ENCODE measurements around the gene FHIT. TPM values are rescaled to one million over a fixed set of nuclear protein-coding genes. Genes with fewer than 3 reads are reported as not detected.

The FHIT gene
- total RNA-seq, 4 donors from 2014 or later: 4.6 to 6.1 (median 5.7) TPM

DNA sequence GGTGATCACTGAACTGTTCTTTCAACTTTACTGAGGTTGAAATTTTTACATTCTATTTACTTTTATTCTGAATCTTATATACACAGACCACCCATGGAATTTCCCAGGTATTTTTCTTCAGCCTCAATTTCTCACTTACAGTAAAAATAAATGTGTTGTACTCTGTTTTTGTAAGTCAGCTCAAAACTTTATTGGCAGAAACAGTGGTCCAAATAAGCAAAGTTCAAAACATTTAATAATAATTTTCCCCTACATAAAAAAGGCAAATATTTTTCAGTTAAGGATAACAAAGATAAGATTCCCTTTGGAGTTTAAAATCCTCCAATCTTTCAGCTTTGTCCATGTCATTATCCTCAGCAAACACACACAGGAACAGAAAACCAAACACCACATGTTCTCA, 738.0 kb downstream of the FHIT start:
- Histone ChIP-seq H3K4me3 (no peak overlapping the region), H3K27me3 (no peaks in the 10 kb centered on the region), H3K36me3 (no peaks in the 10 kb centered on the region), H3K4me1 (no peaks in the 10 kb centered on the region), H3K9me3 (peaks cover 0 to 6% (median 0%) of the 10 kb centered on the region in 4 donors), H3K27ac (replicated peaks in 1 of 4) (no peak overlapping the region)
- no peak for DNase-seq (ENCODE audit: extremely low spot score)
- intact Hi-C loops (cut with DNase I): no loop called here
- TF ChIP-seq POLR2AphosphoS5 (IDR thresholded peaks at IDR 0.05): no peak
- TF ChIP-seq, protein P1, sequence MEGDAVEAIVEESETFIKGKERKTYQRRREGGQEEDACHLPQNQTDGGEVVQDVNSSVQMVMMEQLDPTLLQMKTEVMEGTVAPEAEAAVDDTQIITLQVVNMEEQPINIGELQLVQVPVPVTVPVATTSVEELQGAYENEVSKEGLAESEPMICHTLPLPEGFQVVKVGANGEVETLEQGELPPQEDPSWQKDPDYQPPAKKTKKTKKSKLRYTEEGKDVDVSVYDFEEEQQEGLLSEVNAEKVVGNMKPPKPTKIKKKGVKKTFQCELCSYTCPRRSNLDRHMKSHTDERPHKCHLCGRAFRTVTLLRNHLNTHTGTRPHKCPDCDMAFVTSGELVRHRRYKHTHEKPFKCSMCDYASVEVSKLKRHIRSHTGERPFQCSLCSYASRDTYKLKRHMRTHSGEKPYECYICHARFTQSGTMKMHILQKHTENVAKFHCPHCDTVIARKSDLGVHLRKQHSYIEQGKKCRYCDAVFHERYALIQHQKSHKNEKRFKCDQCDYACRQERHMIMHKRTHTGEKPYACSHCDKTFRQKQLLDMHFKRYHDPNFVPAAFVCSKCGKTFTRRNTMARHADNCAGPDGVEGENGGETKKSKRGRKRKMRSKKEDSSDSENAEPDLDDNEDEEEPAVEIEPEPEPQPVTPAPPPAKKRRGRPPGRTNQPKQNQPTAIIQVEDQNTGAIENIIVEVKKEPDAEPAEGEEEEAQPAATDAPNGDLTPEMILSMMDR (IDR thresholded peaks at IDR 0.05): no peak
- TF ChIP-seq POLR2A (IDR thresholded peaks at IDR 0.05; ENCODE audit: low read depth): no peak
- no peak for TF ChIP-seq EP300 (IDR thresholded peaks at IDR 0.05)

DNA sequence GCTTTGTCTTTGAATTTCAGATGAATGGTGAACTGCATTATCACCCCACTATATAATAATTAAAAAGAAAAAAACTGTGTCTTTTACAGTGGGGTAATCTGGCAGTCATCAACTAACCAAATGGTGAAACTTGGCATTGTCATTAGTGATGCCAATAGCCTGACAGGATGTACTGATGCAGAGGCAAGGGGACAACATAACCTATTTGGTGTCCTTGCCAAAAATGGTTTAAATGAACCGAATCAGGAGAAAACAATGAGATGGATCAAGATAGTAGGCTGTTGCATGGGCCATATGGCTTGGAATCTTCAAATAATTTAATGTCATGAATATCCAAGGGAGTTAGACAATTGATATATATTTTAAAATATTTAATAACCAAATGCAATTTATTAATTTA, 738.7 kb downstream of the FHIT start:
- H3K27me3 ChIP-seq: no peaks in the 10 kb centered on the region
- peaks cover 0 to 6% (median 0%) of the 10 kb centered on the region in 4 donors for H3K9me3 ChIP-seq
- intact Hi-C loops (cut with DNase I): no loop called here
- H3K36me3 ChIP-seq: no peaks in the 10 kb centered on the region
- no peaks in the 10 kb centered on the region for H3K4me1 ChIP-seq
- H3K4me3 ChIP-seq: no peak overlapping the region
- H3K27ac ChIP-seq (replicated peaks in 1 of 4): no peak overlapping the region
- TF ChIP-seq POLR2A (IDR thresholded peaks at IDR 0.05; ENCODE audit: low read depth) (no peak), POLR2AphosphoS5 (IDR thresholded peaks at IDR 0.05) (no peak), EP300 (IDR thresholded peaks at IDR 0.05) (no peak)
- TF ChIP-seq, protein P1 (IDR thresholded peaks at IDR 0.05): no peak
- WGBS: 81% methylated on average over 1 of the region's 1 CpG
- no peak for DNase-seq (ENCODE audit: extremely low spot score)

- Histone ChIP-seq H3K9me3 (peaks cover 0 to 6% (median 2%) of the 10 kb centered on the region in 4 donors), H3K4me1 (no peaks in the 10 kb centered on the region), H3K27ac (replicated peaks in 1 of 4) (no peak overlapping the region), H3K27me3 (no peaks in the 10 kb centered on the region), H3K4me3 (no peak overlapping the region), H3K36me3 (no peaks in the 10 kb centered on the region)
- 89% methylated on average over 2 of the region's 2 CpGs for WGBS
- no peak for TF ChIP-seq EP300 (IDR thresholded peaks at IDR 0.05)
- no peak for TF ChIP-seq POLR2AphosphoS5 (IDR thresholded peaks at IDR 0.05)
- TF ChIP-seq, protein P1 (IDR thresholded peaks at IDR 0.05): no peak
- TF ChIP-seq POLR2A (IDR thresholded peaks at IDR 0.05; ENCODE audit: low read depth): no peak
- intact Hi-C loops (cut with DNase I): no loop called here
- DNase-seq (ENCODE audit: extremely low spot score): no peak
Measured at GRCh38 chr3:60509471-60509870, 741.8 kb downstream of the FHIT start.

DNA sequence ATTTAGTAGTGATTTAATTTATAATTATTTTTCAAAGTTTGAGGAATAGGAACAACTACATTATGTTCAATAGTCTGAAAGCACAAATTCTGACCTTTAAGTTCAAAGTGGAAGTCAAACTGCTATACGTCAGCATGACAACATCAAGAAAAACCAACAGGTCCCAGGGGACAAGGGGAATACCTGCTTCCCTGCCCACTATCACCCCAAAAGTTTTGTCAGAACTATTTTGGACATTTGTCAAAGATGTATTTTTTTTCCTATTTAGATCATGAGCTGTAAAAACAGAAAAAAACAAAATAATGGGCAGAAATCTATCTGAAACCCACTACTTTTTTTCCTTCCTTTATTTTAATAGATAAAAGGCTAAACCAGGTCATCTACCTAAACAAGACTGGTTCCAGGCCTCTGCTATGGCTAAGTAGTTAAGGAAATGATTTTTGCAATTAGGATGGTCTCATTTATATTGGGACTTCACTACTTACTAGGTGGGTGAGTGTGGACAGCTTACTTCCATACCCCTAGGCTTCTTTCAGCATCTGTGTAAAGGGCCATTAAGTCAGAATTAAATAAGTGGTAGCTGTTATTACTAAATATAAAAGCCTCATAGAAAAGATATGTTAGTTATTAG, 746.3 kb downstream of the FHIT start:
- WGBS: 93% methylated on average over 1 of the region's 1 CpG
- Histone ChIP-seq H3K9me3 (peaks cover 0 to 4% (median 0%) of the 10 kb centered on the region in 4 donors), H3K4me1 (no peaks in the 10 kb centered on the region), H3K4me3 (no peak overlapping the region), H3K27ac (replicated peaks in 1 of 4) (no peak overlapping the region), H3K27me3 (no peaks in the 10 kb centered on the region), H3K36me3 (no peaks in the 10 kb centered on the region)
- DNase-seq (ENCODE audit: extremely low spot score): no peak
- intact Hi-C loops (cut with DNase I): no loop called here
- no peak for TF ChIP-seq POLR2AphosphoS5 (IDR thresholded peaks at IDR 0.05)
- TF ChIP-seq, protein P1 (IDR thresholded peaks at IDR 0.05): no peak

GRCh38 chr3:60501314-60501713, 749.9 kb downstream of the FHIT start:
- Histone ChIP-seq H3K27me3 (no peaks in the 10 kb centered on the region), H3K9me3 (no peaks in the 10 kb centered on the region), H3K27ac (replicated peaks in 1 of 4) (no peak overlapping the region), H3K4me3 (no peak overlapping the region), H3K36me3 (no peaks in the 10 kb centered on the region), H3K4me1 (no peaks in the 10 kb centered on the region)
- 93% methylated on average over 6 of the region's 6 CpGs for WGBS
- no peak for DNase-seq (ENCODE audit: extremely low spot score)
- TF ChIP-seq POLR2AphosphoS5 (IDR thresholded peaks at IDR 0.05) (no peak), EP300 (IDR thresholded peaks at IDR 0.05) (no peak), POLR2A (IDR thresholded peaks at IDR 0.05; ENCODE audit: low read depth) (no peak)
- TF ChIP-seq, protein P1 (IDR thresholded peaks at IDR 0.05): no peak
- intact Hi-C loops (cut with DNase I): no loop called here

Data from esophagus muscularis mucosa (tissue), 4 donors.